PFSK-1 (cell line): ENCODE data around the gene KIRREL3.

Experiments
- FOXP2 ChIP-seq: optimal IDR thresholded peaks from 2 replicates; pipeline ENCODE3; 2011; ENCODE audit warnings: borderline replicate concordance, control low read depth, inconsistent platforms; ENCODE audit not compliant: insufficient read depth; ENCODE audit errors: extremely low read length, extremely low read depth
- POLR2AphosphoS5 ChIP-seq: IDR thresholded peaks from 2 replicates; pipeline ENCODE4 v1.6.1; 2012; ENCODE audit warnings: low read depth, mild to moderate bottlenecking, control low read depth, low read length, moderate library complexity
- REST ChIP-seq, 2 experiments: IDR thresholded peaks; 2 replicates each; pipeline versions ENCODE4 v1.6.1 to v1.8.0; 2011 to 2012; ENCODE audit warnings: low read depth in 2 of 2, low read length in 2 of 2, control low read depth in 1 of 2, inconsistent platforms in 1 of 2, mild to moderate bottlenecking in 1 of 2, moderate library complexity in 1 of 2; ENCODE audit not compliant: insufficient read depth in 1 of 2
- SIN3A ChIP-seq: IDR thresholded peaks from 2 replicates; pipeline ENCODE4 v1.6.1; 2012; ENCODE audit warnings: mild to moderate bottlenecking, low read length, moderate library complexity, borderline replicate concordance; ENCODE audit not compliant: insufficient read depth
- TAF1 ChIP-seq: IDR thresholded peaks from 2 replicates; pipeline ENCODE4 v1.6.1; 2012; ENCODE audit warnings: low read length, control low read depth, borderline replicate concordance; ENCODE audit not compliant: insufficient read depth

Gene KIRREL3

GRCh38 chr11:126500981-126501380 lies 499.6 kb downstream of the KIRREL3 start:
- no peak for TF ChIP-seq REST (IDR thresholded peaks at IDR 0.05; ENCODE audit: insufficient read depth in 1 of 2, low read depth in 2 of 2, low read length in 2 of 2)
- no peak for TF ChIP-seq TAF1
- TF ChIP-seq POLR2AphosphoS5: no peak
- TF ChIP-seq SIN3A: no peak
- no peak for TF ChIP-seq FOXP2

GRCh38 chr11:126499131-126499752 lies 501.3 kb downstream of the KIRREL3 start:
- TF ChIP-seq TAF1 (no peak), POLR2AphosphoS5 (no peak), FOXP2 (no peak), SIN3A (no peak), REST (IDR thresholded peaks at IDR 0.05; ENCODE audit: insufficient read depth in 1 of 2, low read depth in 2 of 2, low read length in 2 of 2) (no peak)

- TF ChIP-seq FOXP2: no peak
- no peak for TF ChIP-seq POLR2AphosphoS5
- TF ChIP-seq TAF1: no peak
- no peak for TF ChIP-seq SIN3A
Measured at GRCh38 chr11:126498281-126498680, 502.3 kb downstream of the KIRREL3 start.

GRCh38 chr11:126497581-126498122 lies 502.9 kb downstream of the KIRREL3 start:
- TF ChIP-seq SIN3A (no peak), TAF1 (no peak), REST (IDR thresholded peaks at IDR 0.05; ENCODE audit: insufficient read depth in 1 of 2, low read depth in 2 of 2, low read length in 2 of 2) (no peak), FOXP2 (no peak), POLR2AphosphoS5 (no peak)

- TF ChIP-seq REST (IDR thresholded peaks at IDR 0.05; ENCODE audit: insufficient read depth in 1 of 2, low read depth in 2 of 2, low read length in 2 of 2) (no peak), SIN3A (no peak), FOXP2 (no peak), POLR2AphosphoS5 (no peak), TAF1 (no peak)
Measured at GRCh38 chr11:126496576-126497337, 503.8 kb downstream of the KIRREL3 start.
